SK-N-MC (cell line): ENCODE results near the gene MARK3.

Experiments
- DNase-seq: peaks from one replicate; pipeline ENCODE4 v3.0.0-alpha.2; 2011; ENCODE audit warnings: low read depth, low spot score
- H3K27ac ChIP-seq: fragments of 200-600 bp; sonication (generic); 2 replicates; pipeline ENCODE4 v1.5.1; 2016; ENCODE audit warnings: mixed run types
- H3K36me3 ChIP-seq: fragments of 200-600 bp; sonication (generic); 2 replicates; pipeline ENCODE4 v1.6.1; 2017; ENCODE audit warnings: antibody characterized with exemption, low read length, mixed read lengths; ENCODE audit not compliant: insufficient read depth
- H3K4me3 ChIP-seq: fragments of 200-600 bp; sonication (generic); 2 replicates; pipeline ENCODE4 v1.5.1; 2016
- H3K9ac ChIP-seq: fragments of 200-600 bp; sonication (generic); 2 replicates; pipeline ENCODE4 v1.8.0; 2017; ENCODE audit warnings: mixed run types, mixed read lengths; ENCODE audit not compliant: insufficient read length
- H3K9me3 ChIP-seq: fragments of 200-600 bp; sonication (generic); 2 replicates; pipeline ENCODE4 v1.6.1; 2017; ENCODE audit warnings: low read depth, mild to moderate bottlenecking, antibody characterized with exemption, low read length, moderate library complexity, mixed read lengths
- EZH2 ChIP-seq: fragments of 200-600 bp; sonication (generic); IDR thresholded peaks from one replicate; pipeline ENCODE4 v1.6.1; 2017; ENCODE audit warnings: antibody characterized with exemption
- FOXP2 ChIP-seq: optimal IDR thresholded peaks from 2 replicates; pipeline ENCODE3; 2011; ENCODE audit warnings: mild to moderate bottlenecking, moderate library complexity; ENCODE audit not compliant: insufficient read depth; ENCODE audit errors: extremely low read length, control extremely low read depth
- POLR2AphosphoS5 ChIP-seq: IDR thresholded peaks from 2 replicates; pipeline ENCODE4 v1.6.1; 2012; ENCODE audit warnings: mild to moderate bottlenecking, low read depth, low read length, borderline replicate concordance

MARK3 gene

GRCh38 chr14:103416916-103417315, 31.7 kb downstream of the MARK3 start:
- Histone ChIP-seq H3K27ac (peak overlapping the region; percentile 91), H3K36me3 (peaks cover 58% of the 10 kb centered on the region), H3K4me3 (no peak overlapping the region), H3K9me3 (no peaks in the 10 kb centered on the region), H3K9ac (no peak overlapping the region)
- TF ChIP-seq FOXP2 = no peak
- TF ChIP-seq EZH2 = no peak
- no peak for TF ChIP-seq POLR2AphosphoS5
- no peak for DNase-seq

- H3K36me3 ChIP-seq = peaks cover 54% of the 10 kb centered on the region
- peak overlapping the region; percentile 91 for H3K27ac ChIP-seq
- peak; percentile 64 for DNase-seq
- H3K4me3 ChIP-seq = peak overlapping the region; percentile 50
- H3K9ac ChIP-seq = peak overlapping the region; percentile 56
- no peaks in the 10 kb centered on the region for H3K9me3 ChIP-seq
- no peak for TF ChIP-seq FOXP2
- no peak for TF ChIP-seq EZH2
- no peak for TF ChIP-seq POLR2AphosphoS5
These were observed 33.2 kb downstream of the MARK3 start for GRCh38 chr14:103418481-103418818.

- peak overlapping the region; percentile 48 for H3K27ac ChIP-seq
- no peak overlapping the region for H3K4me3 ChIP-seq
- peaks cover 36% of the 10 kb centered on the region for H3K36me3 ChIP-seq
- no peak for TF ChIP-seq POLR2AphosphoS5
- TF ChIP-seq EZH2 = no peak
- no peaks in the 10 kb centered on the region for H3K9me3 ChIP-seq
- H3K9ac ChIP-seq = no peak overlapping the region
- DNase-seq = no peak
These were observed 36.3 kb downstream of the MARK3 start for GRCh38 chr14:103421556-103421955.

GRCh38 chr14:103423050-103423461, 37.8 kb downstream of the MARK3 start:
- DNase-seq = no peak
- H3K36me3 ChIP-seq = peaks cover 31% of the 10 kb centered on the region
- TF ChIP-seq FOXP2 = no peak
- no peak for TF ChIP-seq POLR2AphosphoS5
- TF ChIP-seq EZH2 = no peak
- no peak overlapping the region for H3K4me3 ChIP-seq
- H3K9me3 ChIP-seq = no peaks in the 10 kb centered on the region
- H3K27ac ChIP-seq = peak overlapping the region; percentile 59; the same call in 1 of the 2 replicates
- H3K9ac ChIP-seq = no peak overlapping the region

- peak overlapping the region; percentile 38; the same call in 1 of the 2 replicates for H3K4me3 ChIP-seq
- no peaks in the 10 kb centered on the region for H3K9me3 ChIP-seq
- H3K36me3 ChIP-seq = peaks cover 39% of the 10 kb centered on the region
- TF ChIP-seq EZH2 (no peak), POLR2AphosphoS5 (0 out of 2 replicates have a peak, but pooled peaks have one; percentile 28)
- H3K27ac ChIP-seq = peak overlapping the region; percentile 91
- peak; percentile 70 for DNase-seq
- no peak overlapping the region for H3K9ac ChIP-seq
These were observed 42.5 kb downstream of the MARK3 start for GRCh38 chr14:103427485-103428443.

- Histone ChIP-seq H3K9me3 (no peaks in the 10 kb centered on the region), H3K36me3 (peaks cover 41% of the 10 kb centered on the region), H3K9ac (no peak overlapping the region), H3K27ac (peak overlapping the region; percentile 91), H3K4me3 (no peak overlapping the region)
- TF ChIP-seq EZH2 (no peak), POLR2AphosphoS5 (no peak), FOXP2 (no peak)
- no peak for DNase-seq
These were observed 43.7 kb downstream of the MARK3 start for GRCh38 chr14:103428723-103429556.

- no peak for TF ChIP-seq POLR2AphosphoS5
- no peak for TF ChIP-seq EZH2
- no peak for TF ChIP-seq FOXP2
- no peak overlapping the region for H3K4me3 ChIP-seq
- H3K9ac ChIP-seq = no peak overlapping the region
- H3K27ac ChIP-seq = no peak overlapping the region
- DNase-seq = no peak
- H3K36me3 ChIP-seq = peaks cover 46% of the 10 kb centered on the region
- H3K9me3 ChIP-seq = no peaks in the 10 kb centered on the region
These were observed 45.1 kb downstream of the MARK3 start for GRCh38 chr14:103430358-103430757.

GRCh38 chr14:103432627-103433026, 47.4 kb downstream of the MARK3 start:
- H3K36me3 ChIP-seq = peaks cover 59% of the 10 kb centered on the region
- H3K4me3 ChIP-seq = no peak overlapping the region
- no peak for DNase-seq
- no peaks in the 10 kb centered on the region for H3K9me3 ChIP-seq
- H3K9ac ChIP-seq = no peak overlapping the region
- TF ChIP-seq EZH2 = no peak
- H3K27ac ChIP-seq = no peak overlapping the region; the same call in 1 of the 2 replicates
